Caco-2 (cell line): ENCODE results near the gene DEFB115. TPM values are rescaled to one million over a fixed set of nuclear protein-coding genes. Genes with fewer than 3 reads are reported as not detected.
"Not testable (repeated sequence)": the region's sequence is repeated elsewhere in the genome, so short reads cannot be mapped to it uniquely, and the experiment has no call there.

Experiments used
- BruUV-seq: library from RNA; stranded (reverse); fragments of 400-500 nt; replicated peaks from 2 replicates; lab custom pipeline; 2021; lab: Mats Ljungman, UMichigan
- CTCF ChIA-PET: fragments of 300-600 bp; sonication (Branson Sonifier 250); formaldehyde crosslinking; loops from one replicate; lab custom pipeline; 2022; ENCODE audit warnings: antibody characterized with exemption; lab: Charles Lee
- POLR2A ChIA-PET: fragments of 300-600 bp; sonication (Branson Sonifier 250); formaldehyde crosslinking; loops from one replicate; lab custom pipeline; 2022; ENCODE audit warnings: antibody characterized with exemption; lab: Charles Lee
- DNase-seq, 2 experiments: peaks; one replicate each; pipeline versions ENCODE4 v3.0.0 to v3.0.0-alpha.2; 2020 to 2022
- H3K27me3 ChIP-seq: replicated peaks from 2 replicates; pipeline ENCODE4 v1.6.0; 2011; ENCODE audit warnings: low read length; ENCODE audit not compliant: control insufficient read depth, insufficient read depth
- H3K36me3 ChIP-seq: 2 replicates; pipeline ENCODE4 v1.5.1; 2011; ENCODE audit warnings: low read length; ENCODE audit not compliant: control insufficient read depth, insufficient read depth
- H3K4me1 ChIP-seq: fragments of 250-450 bp; sonication (Bioruptor Pico); 2 replicates; pipeline ENCODE4 v1.5.1; 2020; ENCODE audit warnings: mild to moderate bottlenecking
- H3K4me3 ChIP-seq: 2 replicates; pipeline ENCODE4 v1.5.1; 2011; ENCODE audit warnings: low read depth, mild to moderate bottlenecking, control low read depth, low read length
- H3K9me3 ChIP-seq: fragments of 250-450 bp; sonication (Bioruptor Pico); 2 replicates; pipeline ENCODE4 v1.5.1; 2020; ENCODE audit warnings: mild to moderate bottlenecking, moderate library complexity
- H3K27ac Mint-ChIP-seq: one replicate; pipeline ENCODE4 v1.8.0; 2022; ENCODE audit warnings: mixed read lengths; ENCODE audit not compliant: unreplicated experiment
- H3K27me3 Mint-ChIP-seq: one replicate; pipeline ENCODE4 v1.8.0; 2022; ENCODE audit warnings: mixed read lengths; ENCODE audit not compliant: insufficient read depth, unreplicated experiment
- H3K36me3 Mint-ChIP-seq: one replicate; pipeline ENCODE4 v1.8.0; 2022; ENCODE audit warnings: mild to moderate bottlenecking, mixed read lengths; ENCODE audit not compliant: insufficient read depth, unreplicated experiment
- H3K4me1 Mint-ChIP-seq: one replicate; pipeline ENCODE4 v1.8.0; 2022; ENCODE audit warnings: low read depth, mixed read lengths; ENCODE audit not compliant: unreplicated experiment
- H3K4me3 Mint-ChIP-seq: one replicate; pipeline ENCODE4 v1.8.0; 2022; ENCODE audit warnings: mild to moderate bottlenecking, moderate library complexity, mixed read lengths; ENCODE audit not compliant: unreplicated experiment
- H3K9me3 Mint-ChIP-seq: one replicate; pipeline ENCODE4 v1.8.0; 2022; ENCODE audit warnings: mixed read lengths; ENCODE audit not compliant: unreplicated experiment
- intact Hi-C: fragments of 100-400 bp; cut with micrococcal nuclease; formaldehyde crosslinking; loops from one replicate; pipeline ENCODE4 v1.10.0; 2022; ENCODE audit not compliant: unreplicated experiment
- total RNA-seq: library from RNA; stranded (reverse); gene quantifications from 2 replicates; pipeline ENCODE4 v1.2.3, GENCODE V29; 2022
- TF ChIP-seq, protein P1 (sequence below), 2 experiments: fragments of 200-600 bp in 1 of 2; IDR thresholded peaks; 1 replicate in 1 of 2; 2 replicates in 1 of 2; pipeline versions ENCODE4 v1.5.1 to v1.8.0; 2011 to 2022; ENCODE audit warnings: antibody characterized with exemption in 1 of 2, control low read depth in 1 of 2, inconsistent platforms in 1 of 2, low read depth in 1 of 2, low read length in 1 of 2, mild to moderate bottlenecking in 1 of 2, moderate library complexity in 1 of 2; ENCODE audit not compliant: insufficient read depth in 1 of 2, severe bottlenecking in 1 of 2, unreplicated experiment in 1 of 2

Gene DEFB115
- total RNA-seq, 1 experiment from 2014 or later, result not detected

DNA sequence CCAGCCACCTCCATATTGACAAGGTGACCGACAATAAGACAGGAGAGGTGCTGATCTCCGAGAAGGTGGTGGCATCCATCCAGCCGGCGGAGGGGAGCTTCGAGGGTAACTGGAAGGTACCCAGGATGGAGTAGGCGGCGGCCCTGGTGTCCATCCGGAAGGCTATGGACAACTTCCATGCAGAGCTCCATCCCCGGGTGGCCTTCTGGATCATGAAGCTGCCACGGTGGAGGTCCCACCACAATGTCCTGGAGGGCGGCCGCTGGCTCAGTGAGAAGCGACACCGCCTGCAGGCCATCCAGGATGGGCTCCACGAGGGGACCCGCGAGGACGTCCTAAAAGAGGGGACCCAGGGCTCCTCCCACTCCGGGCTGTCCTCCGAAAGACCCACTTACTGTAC lies 17.0 kb downstream of the DEFB115 start:
- no peaks in the 10 kb centered on the region for H3K4me1 ChIP-seq
- H3K9me3 ChIP-seq, result peaks cover 15% of the 10 kb centered on the region
- no peak overlapping the region for H3K27ac Mint-ChIP-seq
- POLR2A ChIA-PET, result interaction anchor here (0.5 kb wide), 1 partner anchor 898 kb away, joined by 3 read pairs; no protein-coding TSS in a partner anchor
- intact Hi-C loops, result no loop called here
- no peak overlapping the region for H3K4me3 ChIP-seq
- no peaks in the 10 kb centered on the region for H3K36me3 Mint-ChIP-seq
- CTCF ChIA-PET, result no interaction called here
- no TSS peak for BruUV-seq
- no peak overlapping the region for H3K4me3 Mint-ChIP-seq
- TF ChIP-seq, protein P1, sequence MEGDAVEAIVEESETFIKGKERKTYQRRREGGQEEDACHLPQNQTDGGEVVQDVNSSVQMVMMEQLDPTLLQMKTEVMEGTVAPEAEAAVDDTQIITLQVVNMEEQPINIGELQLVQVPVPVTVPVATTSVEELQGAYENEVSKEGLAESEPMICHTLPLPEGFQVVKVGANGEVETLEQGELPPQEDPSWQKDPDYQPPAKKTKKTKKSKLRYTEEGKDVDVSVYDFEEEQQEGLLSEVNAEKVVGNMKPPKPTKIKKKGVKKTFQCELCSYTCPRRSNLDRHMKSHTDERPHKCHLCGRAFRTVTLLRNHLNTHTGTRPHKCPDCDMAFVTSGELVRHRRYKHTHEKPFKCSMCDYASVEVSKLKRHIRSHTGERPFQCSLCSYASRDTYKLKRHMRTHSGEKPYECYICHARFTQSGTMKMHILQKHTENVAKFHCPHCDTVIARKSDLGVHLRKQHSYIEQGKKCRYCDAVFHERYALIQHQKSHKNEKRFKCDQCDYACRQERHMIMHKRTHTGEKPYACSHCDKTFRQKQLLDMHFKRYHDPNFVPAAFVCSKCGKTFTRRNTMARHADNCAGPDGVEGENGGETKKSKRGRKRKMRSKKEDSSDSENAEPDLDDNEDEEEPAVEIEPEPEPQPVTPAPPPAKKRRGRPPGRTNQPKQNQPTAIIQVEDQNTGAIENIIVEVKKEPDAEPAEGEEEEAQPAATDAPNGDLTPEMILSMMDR (IDR thresholded peaks at IDR 0.05; ENCODE audit: insufficient read depth in 1 of 2, low read depth in 1 of 2, low read length in 1 of 2, severe bottlenecking in 1 of 2, unreplicated experiment in 1 of 2), result no peak
- no peak for DNase-seq
- no peaks in the 10 kb centered on the region for H3K27me3 ChIP-seq
- H3K4me1 Mint-ChIP-seq, result no peaks in the 10 kb centered on the region
- H3K27me3 Mint-ChIP-seq, result no peaks in the 10 kb centered on the region
- peaks cover 24% of the 10 kb centered on the region for H3K9me3 Mint-ChIP-seq
- no peaks in the 10 kb centered on the region for H3K36me3 ChIP-seq

DNA sequence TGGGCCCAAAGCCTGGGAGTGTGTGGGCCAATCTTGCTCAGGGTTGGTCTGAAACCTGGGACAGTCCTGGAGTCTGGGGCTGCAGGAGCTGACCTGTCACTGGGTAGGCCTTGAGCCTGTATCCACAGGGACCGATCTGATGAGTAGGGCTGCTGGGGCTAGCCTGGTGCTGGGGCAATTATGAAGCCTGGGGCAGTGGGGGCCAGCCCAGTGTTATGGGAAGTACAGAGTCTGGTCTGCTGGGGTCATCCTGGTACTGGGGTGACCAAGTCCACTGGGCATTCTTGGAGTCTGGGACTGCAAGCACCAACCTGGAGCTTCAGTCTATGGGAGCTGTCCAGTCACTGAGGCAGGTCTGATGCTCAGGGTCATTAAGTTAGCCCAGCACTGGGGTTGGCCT lies 20.7 kb downstream of the DEFB115 start:
- DNase-seq, result no peak
- no peaks in the 10 kb centered on the region for H3K4me1 ChIP-seq
- Mint-ChIP-seq H3K4me3 (no peak overlapping the region), H3K36me3 (no peaks in the 10 kb centered on the region), H3K27ac (no peak overlapping the region), H3K4me1 (no peaks in the 10 kb centered on the region), H3K27me3 (no peaks in the 10 kb centered on the region), H3K9me3 (peaks cover 6% of the 10 kb centered on the region)
- ChIA-PET CTCF (no interaction called here), POLR2A (no interaction called here)
- H3K9me3 ChIP-seq, result peaks cover 11% of the 10 kb centered on the region; the same call in 1 of the 2 replicates
- BruUV-seq, result no TSS peak
- H3K4me3 ChIP-seq, result no peak overlapping the region
- TF ChIP-seq, protein P1 (IDR thresholded peaks at IDR 0.05; ENCODE audit: insufficient read depth in 1 of 2, low read depth in 1 of 2, low read length in 1 of 2, severe bottlenecking in 1 of 2, unreplicated experiment in 1 of 2), result no peak
- no peaks in the 10 kb centered on the region for H3K36me3 ChIP-seq
- intact Hi-C loops, result no loop called here
- H3K27me3 ChIP-seq, result no peaks in the 10 kb centered on the region

DNA sequence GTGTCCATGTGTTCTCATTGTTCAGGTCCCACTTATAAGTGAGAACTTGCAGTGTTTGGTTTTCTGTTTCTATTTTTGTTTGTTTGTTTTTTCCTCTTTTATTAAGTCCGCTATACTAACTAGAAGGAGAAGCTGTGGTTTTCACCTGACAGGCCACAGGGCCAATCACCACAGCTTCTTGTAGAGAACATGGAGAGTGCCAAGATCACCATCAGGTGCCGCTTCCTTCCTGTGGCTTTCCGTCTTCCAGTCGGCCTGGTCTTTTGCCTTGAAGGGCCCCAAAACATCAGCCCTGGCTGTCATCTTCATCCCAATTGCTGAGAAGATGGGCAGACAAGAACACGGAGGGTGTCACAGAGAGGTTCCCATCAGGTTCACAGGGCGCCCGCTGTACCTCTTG lies 27.5 kb downstream of the DEFB115 start:
- POLR2A ChIA-PET, H3K9me3 ChIP-seq, BruUV-seq, H3K27me3 Mint-ChIP-seq, intact Hi-C loops, H3K36me3 Mint-ChIP-seq, H3K36me3 ChIP-seq, H3K27ac Mint-ChIP-seq, H3K4me3 ChIP-seq, H3K4me1 ChIP-seq, H3K4me1 Mint-ChIP-seq, DNase-seq, H3K27me3 ChIP-seq, CTCF ChIA-PET, H3K4me3 Mint-ChIP-seq: not testable (repeated sequence)
- peaks cover 30% of the 10 kb centered on the region for H3K9me3 Mint-ChIP-seq
